Stimulated activated CD4-positive, alpha-beta T cell treated with anti-CD3 and anti-CD28 coated beads, Interleukin-2, amount 100 ng/mL, for 24 hours (primary cell): ENCODE measurements around the gene PNKD.

Source experiments
- DNase-seq, 2 donors: peaks; one replicate each; pipeline ENCODE4 v3.0.0-alpha.2; 2020

PNKD gene

DNA sequence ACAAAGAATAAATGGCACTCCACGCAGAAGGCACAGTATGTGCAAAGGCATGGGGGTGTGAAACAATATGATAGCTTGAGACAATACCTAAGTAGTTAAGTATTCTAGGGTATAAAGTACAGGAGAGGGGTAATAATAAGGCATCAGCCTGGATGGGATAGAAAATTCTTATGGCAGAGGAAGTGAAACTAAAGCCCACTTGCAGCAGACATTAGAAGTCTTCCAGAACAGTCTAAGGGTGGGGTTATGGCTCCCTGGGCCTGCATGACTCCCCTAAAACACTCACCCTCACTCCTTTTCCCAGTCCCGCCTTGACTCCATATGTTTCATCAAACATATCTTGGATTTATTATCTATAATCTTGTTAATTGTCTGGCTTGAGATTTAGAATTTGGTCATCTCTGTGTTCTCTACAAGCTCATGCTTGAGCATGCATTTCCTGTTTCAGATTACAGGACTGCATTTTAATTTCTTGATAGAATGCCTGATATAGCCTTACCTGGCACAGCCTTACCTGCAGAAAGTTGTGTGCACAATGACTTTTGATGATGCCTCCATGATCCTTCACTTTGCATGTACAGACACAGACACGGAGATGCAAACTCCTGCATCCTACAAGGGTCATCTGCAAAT is 50.5 kb downstream of the PNKD start:
- no peak for DNase-seq

DNA sequence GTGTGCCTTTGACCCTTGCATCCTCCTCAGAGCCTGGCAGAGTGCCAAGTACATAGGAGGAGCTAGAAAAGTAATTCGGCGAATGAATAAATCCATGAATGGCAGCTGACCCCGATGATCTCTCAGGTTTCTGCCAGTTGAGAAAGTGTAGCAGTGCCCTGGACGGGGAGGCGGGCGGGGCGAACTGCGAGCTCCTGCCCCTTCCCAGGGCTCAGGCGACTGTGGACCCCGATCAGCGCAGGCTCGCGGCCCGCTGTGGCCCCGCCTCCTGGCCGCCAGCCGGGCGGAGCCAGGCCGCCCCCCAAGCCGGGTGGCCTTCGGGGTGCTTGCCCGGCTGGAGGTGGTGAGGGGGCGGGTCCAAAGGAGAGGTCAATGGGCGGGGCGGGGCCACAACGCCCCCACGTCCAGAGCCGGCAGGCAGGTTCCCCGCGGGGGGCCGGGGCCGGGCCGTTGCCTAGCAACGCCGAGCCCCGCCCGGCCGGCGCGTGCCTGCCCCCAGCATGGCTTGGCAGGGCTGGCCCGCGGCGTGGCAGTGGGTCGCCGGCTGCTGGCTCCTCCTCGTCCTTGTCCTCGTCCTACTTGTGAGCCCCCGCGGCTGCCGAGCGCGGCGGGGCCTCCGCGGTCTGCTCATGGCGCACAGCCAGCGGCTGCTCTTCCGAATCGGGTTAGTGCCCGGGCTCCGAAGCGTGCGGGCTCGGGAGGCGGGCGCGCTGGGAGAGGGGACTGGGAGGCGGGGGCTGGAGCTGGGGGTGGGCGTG is 52.6 kb downstream of the PNKD start:
- DNase-seq: peak; percentile 45 to 61

- DNase-seq: no peak
Observed at GRCh38 chr2:218323526-218324472, 53.5 kb downstream of the PNKD start.

GRCh38 chr2:218325566-218326160 is 55.3 kb downstream of the PNKD start:
- DNase-seq: no peak

DNA sequence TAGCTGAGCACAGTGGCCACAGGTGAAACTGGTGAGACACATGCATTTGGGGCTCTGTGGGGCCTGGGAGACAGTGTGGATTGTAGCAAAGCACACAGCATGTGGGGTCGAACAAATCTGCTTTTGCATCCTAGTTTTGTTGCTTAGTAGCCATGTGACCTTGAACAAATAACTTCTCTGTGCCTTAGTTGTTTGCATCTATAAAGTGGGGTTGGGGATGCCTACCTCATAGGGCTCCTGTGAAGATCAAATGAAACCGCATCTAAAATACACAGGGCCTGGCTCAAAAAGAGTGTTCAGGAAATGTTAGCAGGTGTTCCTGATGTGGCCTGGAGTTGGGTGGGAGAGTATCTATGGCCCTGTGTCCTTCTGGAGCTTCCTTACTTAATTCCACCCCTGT is 56.0 kb downstream of the PNKD start:
- no peak for DNase-seq

- no peak for DNase-seq
Observed at GRCh38 chr2:218327451-218328210, 57.3 kb downstream of the PNKD start.

DNA sequence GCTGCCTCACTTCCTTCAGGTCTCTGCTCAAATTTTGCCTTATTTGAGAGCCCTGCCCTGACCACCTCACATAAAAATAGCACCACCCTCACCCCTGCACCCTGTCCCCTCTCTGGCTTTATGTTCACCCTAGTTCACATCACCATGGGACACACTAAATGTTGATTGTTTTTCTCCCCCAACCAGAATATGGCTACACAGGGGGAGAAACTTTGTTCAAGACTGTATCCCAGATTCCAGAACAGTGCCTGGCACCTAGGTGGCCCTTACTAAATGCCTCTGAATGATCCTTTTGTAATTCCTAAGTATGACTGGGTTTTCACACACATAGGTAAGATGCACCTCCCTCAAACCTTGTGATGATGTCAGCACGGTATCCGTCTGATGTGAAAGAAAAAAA is 58.0 kb downstream of the PNKD start:
- DNase-seq: no peak

GRCh38 chr2:218329027-218329825 is 58.9 kb downstream of the PNKD start:
- no peak for DNase-seq

- no peak for DNase-seq
Observed at GRCh38 chr2:218329826-218330593, 59.7 kb downstream of the PNKD start.

DNA sequence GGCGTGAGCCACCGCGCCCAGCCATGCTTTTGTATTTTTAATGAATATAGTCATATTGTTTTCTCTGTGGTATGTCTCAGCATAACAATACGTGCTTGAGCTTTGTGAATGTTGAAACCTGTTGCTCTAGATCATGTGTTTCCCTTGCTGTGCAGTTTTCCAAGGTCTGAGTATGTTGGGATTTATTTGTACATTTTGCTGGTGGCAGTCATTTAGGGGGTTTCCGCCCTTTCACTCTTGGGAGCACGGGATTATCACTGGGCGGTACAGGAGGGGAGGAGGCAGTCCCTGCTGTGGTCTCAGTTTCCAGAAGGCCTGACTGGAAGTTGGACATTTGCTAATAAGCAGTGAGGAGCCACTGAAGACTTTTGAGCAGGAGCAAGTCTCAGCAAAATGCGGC is 61.4 kb downstream of the PNKD start:
- no peak for DNase-seq

- no peak for DNase-seq
Observed at GRCh38 chr2:218332288-218332687, 62.0 kb downstream of the PNKD start.

GRCh38 chr2:218332920-218333645 is 62.8 kb downstream of the PNKD start:
- DNase-seq: no peak

- DNase-seq: no peak
Observed at GRCh38 chr2:218334531-218334930, 64.2 kb downstream of the PNKD start.

GRCh38 chr2:218340656-218341055 is 70.3 kb downstream of the PNKD start:
- DNase-seq: no peak

DNA sequence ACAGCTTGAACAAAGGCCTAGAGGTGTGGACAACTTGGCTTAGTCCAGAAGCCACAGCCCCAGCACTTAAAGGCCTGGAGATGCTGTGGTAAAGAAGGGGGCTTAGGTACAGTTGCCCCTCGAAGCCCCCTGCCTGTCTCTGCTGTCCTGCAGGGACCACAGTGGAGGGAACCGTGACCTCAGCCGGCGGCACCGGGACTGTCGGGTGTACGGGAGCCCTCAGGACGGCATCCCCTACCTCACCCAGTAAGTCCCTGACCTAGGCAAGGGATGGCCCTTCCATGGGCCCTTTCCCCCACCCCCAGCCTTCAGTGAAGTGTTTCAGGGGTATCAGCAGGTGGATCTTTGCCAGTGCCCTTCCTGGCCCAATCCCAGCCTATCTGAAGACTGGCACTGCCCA is 71.1 kb downstream of the PNKD start:
- no peak for DNase-seq

DNA sequence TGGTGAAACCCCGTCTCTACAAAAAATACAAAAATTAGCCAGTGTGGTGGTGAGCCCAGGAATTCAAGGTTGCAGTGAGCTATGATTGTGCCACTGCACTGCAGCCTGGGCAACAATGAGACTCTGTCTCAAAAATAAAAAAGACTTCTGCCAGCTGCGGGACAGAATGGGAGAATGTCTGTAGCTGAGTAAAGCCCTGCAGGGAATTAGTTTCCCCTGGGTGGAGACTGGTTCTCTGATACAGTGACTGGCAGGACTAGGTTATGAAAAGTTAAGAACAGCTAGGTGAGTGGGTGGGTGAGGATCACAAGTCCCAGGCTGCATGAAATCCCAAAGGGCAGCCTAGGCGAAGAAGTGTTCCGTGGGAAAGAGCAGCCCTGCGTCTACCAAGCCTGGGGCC is 72.5 kb downstream of the PNKD start:
- no peak for DNase-seq

DNA sequence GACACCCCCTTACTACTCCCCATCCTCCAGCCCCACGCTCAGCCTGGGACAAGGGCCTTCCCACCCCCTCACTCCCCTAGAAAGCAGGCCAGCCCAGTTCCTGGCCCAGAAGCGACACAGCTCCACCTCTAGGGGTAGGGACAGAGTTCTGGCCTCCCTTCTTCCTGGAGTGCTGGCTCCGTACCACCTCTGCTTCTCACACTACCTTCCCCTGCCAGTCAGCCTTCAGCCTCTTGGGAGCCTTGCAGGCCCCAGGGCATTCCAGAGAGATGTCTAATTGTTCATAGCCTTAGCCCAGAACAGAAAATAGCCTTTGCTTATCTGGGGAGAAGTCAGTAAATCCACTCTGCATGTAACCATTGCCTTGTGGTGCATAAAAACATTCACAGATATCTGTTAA is 73.3 kb downstream of the PNKD start:
- DNase-seq: no peak

- no peak for DNase-seq
Observed at GRCh38 chr2:218344090-218344754, 73.9 kb downstream of the PNKD start.

GRCh38 chr2:218344755-218345417 is 74.6 kb downstream of the PNKD start:
- DNase-seq: no peak
